HEK293 (cell line): ENCODE results near the gene PLK5.

Experiments
- EGR2 ChIP-seq: fragments of 450-650 bp; formaldehyde crosslinking; IDR thresholded peaks from 2 replicates; pipeline ENCODE4 v1.5.1; 2016; ENCODE audit warnings: low read depth, missing biosample characterization, missing genetic modification characterization
- OVOL3 ChIP-seq: fragments of 450-650 bp; formaldehyde crosslinking; IDR thresholded peaks from 2 replicates; pipeline ENCODE4 v1.5.1; 2016; ENCODE audit warnings: missing biosample characterization, missing genetic modification characterization
- PRDM1 ChIP-seq: fragments of 450-650 bp; formaldehyde crosslinking; IDR thresholded peaks from 2 replicates; pipeline ENCODE4; 2016; ENCODE audit warnings: missing biosample characterization, missing genetic modification characterization
- ZBTB20 ChIP-seq: fragments of 450-650 bp; formaldehyde crosslinking; IDR thresholded peaks from 2 replicates; pipeline ENCODE4 v1.5.1; 2016; ENCODE audit warnings: missing biosample characterization, missing genetic modification characterization
- ZFHX2 ChIP-seq: fragments of 450-650 bp; formaldehyde crosslinking; conservative IDR thresholded peaks from 2 replicates; pipeline ENCODE4 v1.5.1; 2016; ENCODE audit warnings: missing biosample characterization, missing genetic modification characterization
- ZNF132 ChIP-seq: fragments of 450-650 bp; formaldehyde crosslinking; IDR thresholded peaks from 2 replicates; pipeline ENCODE4 v1.5.1; 2017; ENCODE audit warnings: missing biosample characterization, missing genetic modification characterization, borderline replicate concordance
- ZNF138 ChIP-seq: fragments of 450-650 bp; formaldehyde crosslinking; IDR thresholded peaks from 2 replicates; pipeline ENCODE4 v1.5.1; 2016; ENCODE audit warnings: missing biosample characterization, missing genetic modification characterization, borderline replicate concordance
- ZNF169 ChIP-seq: fragments of 450-650 bp; formaldehyde crosslinking; IDR thresholded peaks from 2 replicates; pipeline ENCODE4 v1.5.1; 2016; ENCODE audit warnings: missing biosample characterization, missing genetic modification characterization
- ZNF19 ChIP-seq: fragments of 450-650 bp; formaldehyde crosslinking; IDR thresholded peaks from 2 replicates; pipeline ENCODE4; 2016; ENCODE audit warnings: missing biosample characterization, missing genetic modification characterization, low read depth
- ZNF24 ChIP-seq: fragments of 450-650 bp; formaldehyde crosslinking; IDR thresholded peaks from 2 replicates; pipeline ENCODE4 v1.5.1; 2016; ENCODE audit warnings: missing biosample characterization, missing genetic modification characterization
- ZNF292 ChIP-seq: fragments of 450-650 bp; formaldehyde crosslinking; IDR thresholded peaks from 2 replicates; pipeline ENCODE4 v1.5.1; 2016; ENCODE audit warnings: low read depth, missing biosample characterization, missing genetic modification characterization, borderline replicate concordance
- ZNF335 ChIP-seq: fragments of 450-650 bp; formaldehyde crosslinking; conservative IDR thresholded peaks from 2 replicates; pipeline ENCODE4 v1.5.1; 2016; ENCODE audit warnings: missing biosample characterization, missing genetic modification characterization
- ZNF341 ChIP-seq: fragments of 450-650 bp; formaldehyde crosslinking; IDR thresholded peaks from 2 replicates; pipeline ENCODE4; 2016; ENCODE audit warnings: low read depth, missing biosample characterization, missing genetic modification characterization
- ZNF37A ChIP-seq: fragments of 450-650 bp; IDR thresholded peaks from 2 replicates; pipeline ENCODE4 v1.5.1; 2018; ENCODE audit warnings: missing biosample characterization, missing genetic modification characterization
- ZNF404 ChIP-seq: fragments of 450-650 bp; formaldehyde crosslinking; IDR thresholded peaks from 2 replicates; pipeline ENCODE4 v1.5.1; 2017; ENCODE audit warnings: missing biosample characterization, missing genetic modification characterization
- ZNF48 ChIP-seq: fragments of 450-650 bp; formaldehyde crosslinking; IDR thresholded peaks from 2 replicates; pipeline ENCODE4 v1.5.1; 2016; ENCODE audit warnings: missing biosample characterization, missing genetic modification characterization
- ZNF501 ChIP-seq: fragments of 450-650 bp; formaldehyde crosslinking; IDR thresholded peaks from 2 replicates; pipeline ENCODE4 v1.5.1; 2016; ENCODE audit warnings: missing biosample characterization, missing genetic modification characterization
- ZNF560 ChIP-seq: fragments of 450-650 bp; formaldehyde crosslinking; IDR thresholded peaks from 2 replicates; pipeline ENCODE4 v1.5.1; 2017; ENCODE audit warnings: missing biosample characterization, missing genetic modification characterization, borderline replicate concordance
- ZNF621 ChIP-seq: fragments of 450-650 bp; formaldehyde crosslinking; IDR thresholded peaks from 2 replicates; pipeline ENCODE4 v1.5.1; 2017; ENCODE audit warnings: missing biosample characterization, missing genetic modification characterization
- ZNF626 ChIP-seq: fragments of 450-650 bp; sonication (Bioruptor Pico); formaldehyde crosslinking; IDR thresholded peaks from 2 replicates; pipeline ENCODE4 v1.5.1; 2018; ENCODE audit warnings: missing biosample characterization, missing genetic modification characterization, inconsistent platforms
- ZNF629 ChIP-seq: fragments of 450-650 bp; formaldehyde crosslinking; IDR thresholded peaks from 2 replicates; pipeline ENCODE4 v1.5.1; 2017; ENCODE audit warnings: missing biosample characterization, missing genetic modification characterization
- ZNF707 ChIP-seq: fragments of 450-650 bp; formaldehyde crosslinking; IDR thresholded peaks from 2 replicates; pipeline ENCODE4 v1.5.1; 2016; ENCODE audit warnings: missing biosample characterization, missing genetic modification characterization
- ZNF768 ChIP-seq: fragments of 450-650 bp; formaldehyde crosslinking; IDR thresholded peaks from 2 replicates; pipeline ENCODE4 v1.5.1; 2018; ENCODE audit warnings: missing biosample characterization, mild to moderate bottlenecking, missing genetic modification characterization
- ZNF830 ChIP-seq: fragments of 450-650 bp; IDR thresholded peaks from 2 replicates; pipeline ENCODE4 v1.5.0; 2018; ENCODE audit warnings: missing biosample characterization, missing genetic modification characterization, low read depth, mild to moderate bottlenecking, moderate library complexity
- ZSCAN18 ChIP-seq: fragments of 450-650 bp; formaldehyde crosslinking; IDR thresholded peaks from 2 replicates; pipeline ENCODE4 v1.5.1; 2016; ENCODE audit warnings: missing biosample characterization, missing genetic modification characterization
- ZSCAN4 ChIP-seq: fragments of 450-650 bp; formaldehyde crosslinking; IDR thresholded peaks from 2 replicates; pipeline ENCODE4 v1.5.1; 2017; ENCODE audit warnings: missing biosample characterization, missing genetic modification characterization
- TF ChIP-seq, protein P1 (sequence below): fragments of 450-650 bp; formaldehyde crosslinking; IDR thresholded peaks from 2 replicates; pipeline ENCODE4 v1.5.1; 2016; ENCODE audit warnings: missing biosample characterization, missing genetic modification characterization
- TF ChIP-seq, protein P2 (sequence below): fragments of 450-650 bp; formaldehyde crosslinking; IDR thresholded peaks from 2 replicates; pipeline ENCODE4 v1.5.1; 2016; ENCODE audit warnings: missing biosample characterization, missing genetic modification characterization
- TF ChIP-seq, protein P3 (sequence below): fragments of 450-650 bp; IDR thresholded peaks from 2 replicates; pipeline ENCODE4 v1.5.1; 2018; ENCODE audit warnings: missing biosample characterization, missing genetic modification characterization
- TF ChIP-seq, protein P4 (sequence below): fragments of 450-650 bp; formaldehyde crosslinking; IDR thresholded peaks from 2 replicates; pipeline ENCODE4 v1.5.1; 2016; ENCODE audit warnings: missing biosample characterization, missing genetic modification characterization
- TF ChIP-seq, protein P5 (sequence below): fragments of 450-650 bp; formaldehyde crosslinking; IDR thresholded peaks from 2 replicates; pipeline ENCODE4 v1.5.1; 2016; ENCODE audit warnings: missing biosample characterization, missing genetic modification characterization, borderline replicate concordance

PLK5 gene

DNA sequence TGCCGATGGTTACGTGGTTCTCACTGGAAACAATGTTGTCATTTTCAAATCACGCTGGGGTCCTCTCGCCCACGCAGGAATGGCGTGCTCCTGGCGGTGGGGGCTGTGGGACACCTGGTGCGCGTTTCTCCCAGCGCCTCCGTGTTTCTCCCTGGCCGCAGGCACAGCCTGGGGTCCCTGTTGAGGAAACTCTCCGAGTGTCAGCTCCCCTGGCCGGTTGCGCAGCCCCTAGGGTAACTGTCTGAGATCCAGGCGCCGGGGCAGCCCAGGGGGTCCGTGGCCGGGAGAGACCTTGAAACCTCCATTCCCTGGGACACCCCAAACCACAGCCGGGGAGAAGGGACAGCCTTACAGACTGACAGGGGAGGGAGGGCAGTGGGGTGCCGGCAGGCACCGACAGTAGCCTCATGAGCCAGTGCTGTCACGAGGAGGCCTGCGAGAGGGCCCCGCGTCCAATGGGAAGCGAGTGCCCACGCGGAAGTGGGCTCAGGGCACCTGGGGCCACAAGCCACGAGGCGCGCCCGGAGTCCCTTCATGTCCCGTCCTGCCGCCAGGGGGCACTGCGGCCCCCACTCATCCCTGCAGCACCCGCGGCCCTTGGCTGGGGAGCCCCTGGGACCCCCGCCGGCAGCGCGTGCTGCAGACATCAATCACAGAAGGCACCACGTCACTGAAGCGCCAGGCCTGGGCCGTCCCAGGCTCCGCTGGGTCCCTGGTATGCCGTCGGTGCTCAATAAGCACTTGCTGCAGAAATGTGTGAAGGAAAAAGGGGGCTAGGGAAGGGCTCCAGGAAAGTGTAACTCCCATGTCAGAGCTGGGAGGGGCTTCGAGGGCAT, 20.6 kb upstream of the PLK5 start (continued):
- no peak for TF ChIP-seq ZNF292 (tag by site-specific recombination)
- TF ChIP-seq, protein P1, sequence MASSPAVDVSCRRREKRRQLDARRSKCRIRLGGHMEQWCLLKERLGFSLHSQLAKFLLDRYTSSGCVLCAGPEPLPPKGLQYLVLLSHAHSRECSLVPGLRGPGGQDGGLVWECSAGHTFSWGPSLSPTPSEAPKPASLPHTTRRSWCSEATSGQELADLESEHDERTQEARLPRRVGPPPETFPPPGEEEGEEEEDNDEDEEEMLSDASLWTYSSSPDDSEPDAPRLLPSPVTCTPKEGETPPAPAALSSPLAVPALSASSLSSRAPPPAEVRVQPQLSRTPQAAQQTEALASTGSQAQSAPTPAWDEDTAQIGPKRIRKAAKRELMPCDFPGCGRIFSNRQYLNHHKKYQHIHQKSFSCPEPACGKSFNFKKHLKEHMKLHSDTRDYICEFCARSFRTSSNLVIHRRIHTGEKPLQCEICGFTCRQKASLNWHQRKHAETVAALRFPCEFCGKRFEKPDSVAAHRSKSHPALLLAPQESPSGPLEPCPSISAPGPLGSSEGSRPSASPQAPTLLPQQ (tag by site-specific recombination) = peak; percentile 90; the same call in 1 of the 2 replicates
- no peak for TF ChIP-seq ZNF169 (tag by site-specific recombination)
- peak; percentile 42; the same call in 1 of the 2 replicates for TF ChIP-seq ZNF24 (tag by site-specific recombination)
- TF ChIP-seq EGR2 (tag by site-specific recombination) = peak; percentile 43
- TF ChIP-seq ZNF768 (tag by site-specific recombination) = no peak
- TF ChIP-seq, protein P2, sequence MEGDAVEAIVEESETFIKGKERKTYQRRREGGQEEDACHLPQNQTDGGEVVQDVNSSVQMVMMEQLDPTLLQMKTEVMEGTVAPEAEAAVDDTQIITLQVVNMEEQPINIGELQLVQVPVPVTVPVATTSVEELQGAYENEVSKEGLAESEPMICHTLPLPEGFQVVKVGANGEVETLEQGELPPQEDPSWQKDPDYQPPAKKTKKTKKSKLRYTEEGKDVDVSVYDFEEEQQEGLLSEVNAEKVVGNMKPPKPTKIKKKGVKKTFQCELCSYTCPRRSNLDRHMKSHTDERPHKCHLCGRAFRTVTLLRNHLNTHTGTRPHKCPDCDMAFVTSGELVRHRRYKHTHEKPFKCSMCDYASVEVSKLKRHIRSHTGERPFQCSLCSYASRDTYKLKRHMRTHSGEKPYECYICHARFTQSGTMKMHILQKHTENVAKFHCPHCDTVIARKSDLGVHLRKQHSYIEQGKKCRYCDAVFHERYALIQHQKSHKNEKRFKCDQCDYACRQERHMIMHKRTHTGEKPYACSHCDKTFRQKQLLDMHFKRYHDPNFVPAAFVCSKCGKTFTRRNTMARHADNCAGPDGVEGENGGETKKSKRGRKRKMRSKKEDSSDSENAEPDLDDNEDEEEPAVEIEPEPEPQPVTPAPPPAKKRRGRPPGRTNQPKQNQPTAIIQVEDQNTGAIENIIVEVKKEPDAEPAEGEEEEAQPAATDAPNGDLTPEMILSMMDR (tag by site-specific recombination) = peak; percentile 95
- TF ChIP-seq ZNF335 (tag by site-specific recombination) = peak; percentile 99
- no peak for TF ChIP-seq PRDM1 (tag by site-specific recombination)
- no peak for TF ChIP-seq ZSCAN4 (tag by site-specific recombination)
- peak; percentile 76 for TF ChIP-seq ZFHX2 (tag by site-specific recombination)
- no peak; the same call in none of the 2 replicates for TF ChIP-seq ZNF629 (tag by site-specific recombination)
- TF ChIP-seq ZNF626 = no peak
- peak; percentile 78 for TF ChIP-seq ZNF341
- TF ChIP-seq ZNF501 (tag by site-specific recombination) = no peak
- TF ChIP-seq ZBTB20 (tag by site-specific recombination) = peak; percentile 60
- TF ChIP-seq, protein P3, sequence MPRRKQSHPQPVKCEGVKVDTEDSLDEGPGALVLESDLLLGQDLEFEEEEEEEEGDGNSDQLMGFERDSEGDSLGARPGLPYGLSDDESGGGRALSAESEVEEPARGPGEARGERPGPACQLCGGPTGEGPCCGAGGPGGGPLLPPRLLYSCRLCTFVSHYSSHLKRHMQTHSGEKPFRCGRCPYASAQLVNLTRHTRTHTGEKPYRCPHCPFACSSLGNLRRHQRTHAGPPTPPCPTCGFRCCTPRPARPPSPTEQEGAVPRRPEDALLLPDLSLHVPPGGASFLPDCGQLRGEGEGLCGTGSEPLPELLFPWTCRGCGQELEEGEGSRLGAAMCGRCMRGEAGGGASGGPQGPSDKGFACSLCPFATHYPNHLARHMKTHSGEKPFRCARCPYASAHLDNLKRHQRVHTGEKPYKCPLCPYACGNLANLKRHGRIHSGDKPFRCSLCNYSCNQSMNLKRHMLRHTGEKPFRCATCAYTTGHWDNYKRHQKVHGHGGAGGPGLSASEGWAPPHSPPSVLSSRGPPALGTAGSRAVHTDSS = no peak
- TF ChIP-seq ZNF621 = no peak
- TF ChIP-seq, protein P4, sequence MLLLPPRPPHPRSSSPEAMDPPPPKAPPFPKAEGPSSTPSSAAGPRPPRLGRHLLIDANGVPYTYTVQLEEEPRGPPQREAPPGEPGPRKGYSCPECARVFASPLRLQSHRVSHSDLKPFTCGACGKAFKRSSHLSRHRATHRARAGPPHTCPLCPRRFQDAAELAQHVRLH (tag by site-specific recombination) = no peak
- TF ChIP-seq ZNF132 (tag by site-specific recombination) = no peak
- TF ChIP-seq ZNF48 (tag by site-specific recombination) = no peak
- no peak for TF ChIP-seq ZNF19 (tag by site-specific recombination)
- TF ChIP-seq ZNF560 (tag by site-specific recombination) = no peak
- TF ChIP-seq ZNF830 (tag by site-specific recombination) = no peak
- TF ChIP-seq OVOL3 (tag by site-specific recombination) = no peak
- no peak for TF ChIP-seq ZSCAN18 (tag by site-specific recombination)
- TF ChIP-seq ZNF37A (tag by site-specific recombination) = no peak
- TF ChIP-seq ZNF707 (tag by site-specific recombination) = no peak
- TF ChIP-seq, protein P5, sequence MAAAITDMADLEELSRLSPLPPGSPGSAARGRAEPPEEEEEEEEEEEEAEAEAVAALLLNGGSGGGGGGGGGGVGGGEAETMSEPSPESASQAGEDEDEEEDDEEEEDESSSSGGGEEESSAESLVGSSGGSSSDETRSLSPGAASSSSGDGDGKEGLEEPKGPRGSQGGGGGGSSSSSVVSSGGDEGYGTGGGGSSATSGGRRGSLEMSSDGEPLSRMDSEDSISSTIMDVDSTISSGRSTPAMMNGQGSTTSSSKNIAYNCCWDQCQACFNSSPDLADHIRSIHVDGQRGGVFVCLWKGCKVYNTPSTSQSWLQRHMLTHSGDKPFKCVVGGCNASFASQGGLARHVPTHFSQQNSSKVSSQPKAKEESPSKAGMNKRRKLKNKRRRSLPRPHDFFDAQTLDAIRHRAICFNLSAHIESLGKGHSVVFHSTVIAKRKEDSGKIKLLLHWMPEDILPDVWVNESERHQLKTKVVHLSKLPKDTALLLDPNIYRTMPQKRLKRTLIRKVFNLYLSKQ (tag by site-specific recombination) = no peak
- TF ChIP-seq ZNF404 = no peak
- TF ChIP-seq ZNF138 (tag by site-specific recombination) = no peak
